UCSD-AML1 (cell line): ENCODE data around the gene CASP4.

ENCODE experiments used
- DNase-seq: peaks from one replicate; lab custom pipeline; 2025; ENCODE audit not compliant: unreplicated experiment; lab: John Stamatoyannopoulos, UW

The CASP4 gene

DNA sequence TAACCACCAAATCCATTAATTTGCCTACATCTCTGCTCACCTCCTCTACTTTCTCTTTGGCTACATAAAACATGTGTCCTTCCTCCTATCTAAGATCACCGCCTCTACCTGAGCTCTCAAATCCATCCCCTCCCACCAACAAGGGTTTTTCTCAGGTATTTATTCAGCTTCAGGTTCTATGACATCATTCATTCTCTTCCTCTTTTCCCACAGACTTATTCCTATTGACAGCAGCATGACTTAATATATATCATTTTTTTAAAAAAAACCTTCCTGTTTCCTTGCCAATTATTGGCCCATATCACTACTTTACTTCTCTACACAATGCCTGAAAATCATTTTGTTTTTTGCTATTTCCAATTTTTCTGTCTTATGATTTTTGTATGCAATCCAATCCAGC lies 74.5 kb downstream of the CASP4 start:
- DNase-seq: no peak
